ENCODE results near the gene GLDC. TPM values are rescaled to one million over a fixed set of nuclear protein-coding genes. Genes with fewer than 3 reads are reported as not detected.

GLDC gene
- total RNA-seq, 2 experiments from 2014 or later: 4.2 to 4.3 TPM

DNA sequence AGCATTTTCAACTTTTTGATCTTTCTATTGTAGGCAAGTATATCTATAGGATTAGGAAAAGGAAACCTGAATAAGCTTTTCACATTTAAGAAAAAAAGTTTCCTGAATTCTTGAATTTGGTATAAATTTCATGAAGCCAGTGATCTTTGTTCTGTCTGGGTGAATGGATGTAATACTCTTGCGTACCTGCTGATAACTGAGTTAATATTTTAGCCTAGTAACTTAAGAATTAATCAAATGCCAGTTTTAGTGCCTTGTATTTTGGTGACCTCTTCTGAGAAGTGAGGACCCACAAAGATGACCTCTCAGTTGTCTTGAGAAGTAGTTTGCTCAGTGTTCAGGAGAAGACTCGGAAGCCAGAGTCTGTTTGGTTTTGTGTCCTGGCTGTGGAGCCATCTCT is 154.7 kb downstream of the GLDC start:
- ChIA-PET CTCF (no interaction called here), POLR2A (no interaction called here)
- Mint-ChIP-seq H3K27ac (no peak overlapping the region), H3K4me3 (no peak overlapping the region), H3K4me1 (peaks cover 4% of the 10 kb centered on the region), H3K27me3 (no peaks in the 10 kb centered on the region), H3K9me3 (no peaks in the 10 kb centered on the region), H3K36me3 (ENCODE audit: low read depth) (peaks cover 53% of the 10 kb centered on the region)
- DNase-seq: no peak

DNA sequence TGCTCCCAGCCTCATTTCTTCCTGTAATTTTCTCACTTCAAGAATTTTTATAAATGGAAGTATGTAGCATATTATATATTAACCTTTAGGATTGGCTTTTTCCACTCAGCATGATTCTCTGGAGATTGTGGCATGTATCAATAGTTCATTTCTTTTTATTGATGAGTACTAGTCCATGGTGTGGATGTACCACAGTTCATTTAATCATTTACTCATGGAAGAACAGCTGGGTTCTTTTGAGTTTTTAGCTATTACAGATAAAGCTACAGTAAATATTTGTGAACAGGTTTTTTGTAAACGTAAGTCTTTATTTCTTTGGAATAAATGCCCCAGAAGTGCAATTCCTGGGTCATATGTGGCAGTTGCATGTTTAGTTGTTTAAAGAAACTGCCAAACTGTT is 156.4 kb downstream of the GLDC start:
- peaks cover 4% of the 10 kb centered on the region for H3K4me1 Mint-ChIP-seq
- peaks cover 57% of the 10 kb centered on the region for H3K36me3 Mint-ChIP-seq (ENCODE audit: low read depth)
- POLR2A ChIA-PET: no interaction called here
- H3K27me3 Mint-ChIP-seq: no peaks in the 10 kb centered on the region
- H3K27ac Mint-ChIP-seq: no peak overlapping the region
- no peak overlapping the region for H3K4me3 Mint-ChIP-seq
- CTCF ChIA-PET: interaction anchor here (1.2 kb wide), 1 partner anchor 54 kb away, joined by 4 read pairs; no protein-coding TSS in a partner anchor
- DNase-seq: no peak
- no peaks in the 10 kb centered on the region for H3K9me3 Mint-ChIP-seq

DNA sequence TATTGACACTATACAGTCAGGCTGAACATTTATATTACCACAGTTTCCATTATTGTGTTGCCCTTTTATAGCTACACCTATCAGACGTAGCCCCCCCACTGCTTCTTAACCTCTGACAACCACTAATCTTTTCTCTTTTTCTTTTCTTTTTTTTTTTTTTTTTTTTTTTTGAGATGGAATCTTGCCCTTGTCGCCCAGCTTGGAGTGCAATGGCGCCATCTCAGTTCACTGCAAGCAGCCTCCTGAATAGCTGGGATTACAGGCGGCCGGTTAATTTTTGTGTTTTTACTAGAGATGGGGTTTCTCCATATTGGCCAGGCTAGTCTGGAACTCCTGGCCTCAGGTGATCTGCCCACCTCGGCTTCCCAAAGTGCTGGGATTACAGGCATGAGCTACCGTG is 157.1 kb downstream of the GLDC start:
- Mint-ChIP-seq H3K4me1 (no peaks in the 10 kb centered on the region), H3K36me3 (ENCODE audit: low read depth) (peaks cover 54% of the 10 kb centered on the region), H3K27me3 (no peaks in the 10 kb centered on the region), H3K4me3 (no peak overlapping the region), H3K27ac (no peak overlapping the region), H3K9me3 (no peaks in the 10 kb centered on the region)
- no peak for DNase-seq
- ChIA-PET POLR2A (no interaction called here), CTCF (interaction anchor here (0.7 to 1.2 kb wide), 2 partner anchors 54 to 718 kb away, joined by 3 to 4 read pairs; no protein-coding TSS in a partner anchor)

DNA sequence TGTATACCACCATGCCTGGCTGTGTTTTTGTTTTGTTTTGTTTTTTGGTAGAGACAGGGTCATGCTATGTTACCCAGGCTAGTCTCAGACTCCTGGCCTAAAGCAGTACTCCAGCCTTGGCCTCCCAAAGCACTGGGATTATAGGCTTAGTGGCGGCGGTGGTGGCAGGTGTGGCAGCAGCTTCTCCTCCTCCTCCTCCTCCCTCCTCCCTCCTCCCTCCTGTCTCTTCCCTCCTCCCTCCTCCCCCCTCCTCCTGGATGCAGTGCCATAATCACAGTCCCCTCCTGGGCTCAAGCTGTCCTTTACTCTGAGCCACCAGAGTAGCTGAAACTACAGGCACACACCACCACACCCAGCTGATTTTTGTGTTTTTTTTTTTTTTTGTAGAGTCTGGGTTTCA is 161.3 kb downstream of the GLDC start:
- H3K9me3 Mint-ChIP-seq: no peaks in the 10 kb centered on the region
- ChIA-PET CTCF (no interaction called here), POLR2A (no interaction called here)
- DNase-seq: no peak
- H3K4me3 Mint-ChIP-seq: no peak overlapping the region
- H3K4me1 Mint-ChIP-seq: no peaks in the 10 kb centered on the region
- no peaks in the 10 kb centered on the region for H3K27me3 Mint-ChIP-seq
- H3K27ac Mint-ChIP-seq: no peak overlapping the region
- H3K36me3 Mint-ChIP-seq (ENCODE audit: low read depth): peaks cover 36% of the 10 kb centered on the region

Other genes with a start within 250 kb of the GLDC start
- gene UHRF2, start 232.5 kb downstream of the GLDC start, total RNA-seq: 10 to 100 TPM; 77.3 to 77.9 TPM
- gene KDM4C, start 112.2 kb upstream of the GLDC start, total RNA-seq: 10 to 100 TPM; 49.4 to 50.0 TPM